Measurements from ENCODE around the gene MLLT3.

The MLLT3 gene

DNA sequence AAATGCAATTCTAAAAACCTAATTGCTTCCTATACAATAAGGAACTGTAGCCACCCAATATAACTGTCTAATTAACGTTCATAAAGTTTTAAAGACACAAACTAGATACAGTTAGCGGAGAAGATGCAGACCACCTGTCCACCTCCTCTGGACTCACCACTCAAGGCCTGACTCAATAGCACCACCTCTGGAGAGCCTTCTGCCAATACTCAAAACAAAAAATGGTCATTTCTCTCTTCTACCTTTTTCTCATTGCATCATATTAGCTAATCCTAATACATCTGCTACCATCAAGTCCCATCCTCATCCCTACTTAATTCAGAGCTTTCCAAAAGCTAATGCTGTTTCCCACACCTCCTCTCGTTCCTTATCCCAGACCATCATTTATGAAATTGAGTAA, 159.9 kb downstream of the MLLT3 start:
- no peaks in the 10 kb centered on the region for H3K9me3 ChIP-seq (ENCODE audit: severe bottlenecking)
- TF ChIP-seq, protein P1, sequence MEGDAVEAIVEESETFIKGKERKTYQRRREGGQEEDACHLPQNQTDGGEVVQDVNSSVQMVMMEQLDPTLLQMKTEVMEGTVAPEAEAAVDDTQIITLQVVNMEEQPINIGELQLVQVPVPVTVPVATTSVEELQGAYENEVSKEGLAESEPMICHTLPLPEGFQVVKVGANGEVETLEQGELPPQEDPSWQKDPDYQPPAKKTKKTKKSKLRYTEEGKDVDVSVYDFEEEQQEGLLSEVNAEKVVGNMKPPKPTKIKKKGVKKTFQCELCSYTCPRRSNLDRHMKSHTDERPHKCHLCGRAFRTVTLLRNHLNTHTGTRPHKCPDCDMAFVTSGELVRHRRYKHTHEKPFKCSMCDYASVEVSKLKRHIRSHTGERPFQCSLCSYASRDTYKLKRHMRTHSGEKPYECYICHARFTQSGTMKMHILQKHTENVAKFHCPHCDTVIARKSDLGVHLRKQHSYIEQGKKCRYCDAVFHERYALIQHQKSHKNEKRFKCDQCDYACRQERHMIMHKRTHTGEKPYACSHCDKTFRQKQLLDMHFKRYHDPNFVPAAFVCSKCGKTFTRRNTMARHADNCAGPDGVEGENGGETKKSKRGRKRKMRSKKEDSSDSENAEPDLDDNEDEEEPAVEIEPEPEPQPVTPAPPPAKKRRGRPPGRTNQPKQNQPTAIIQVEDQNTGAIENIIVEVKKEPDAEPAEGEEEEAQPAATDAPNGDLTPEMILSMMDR (IDR thresholded peaks at IDR 0.05; ENCODE audit: low read depth, low read length) = peak; percentile 66
- H3K4me3 ChIP-seq (ENCODE audit: low read depth, low read length) = no peak overlapping the region
- peak; percentile 8 for DNase-seq
- no peaks in the 10 kb centered on the region for H3K36me3 ChIP-seq
- H3K27me3 ChIP-seq (ENCODE audit: insufficient read depth, low read depth, severe bottlenecking) = no peaks in the 10 kb centered on the region
- no peak overlapping the region for H3K27ac ChIP-seq

DNA sequence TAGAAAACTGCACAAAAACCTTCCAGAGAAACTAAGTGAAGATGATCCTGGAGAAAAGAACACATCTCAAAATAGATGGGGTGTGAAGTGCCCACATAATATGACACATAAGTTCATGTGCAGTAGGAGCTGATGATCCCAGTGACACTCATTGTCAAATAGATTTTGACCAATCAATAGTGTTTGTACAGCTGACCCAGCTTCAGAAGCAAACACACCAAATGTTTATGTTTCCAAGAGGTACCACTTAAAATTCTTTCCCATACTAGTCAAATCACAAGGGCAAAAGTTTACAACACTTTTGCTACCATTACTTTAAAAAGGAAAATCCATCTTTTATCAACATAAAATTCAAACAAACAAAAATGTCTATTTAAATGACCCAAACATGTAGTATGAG, 175.0 kb downstream of the MLLT3 start:
- DNase-seq = no peak
- TF ChIP-seq, protein P1 (IDR thresholded peaks at IDR 0.05; ENCODE audit: low read depth, low read length) = no peak
- H3K9me3 ChIP-seq (ENCODE audit: severe bottlenecking) = no peaks in the 10 kb centered on the region
- no peak overlapping the region for H3K4me3 ChIP-seq (ENCODE audit: low read depth, low read length)
- no peak overlapping the region for H3K27ac ChIP-seq
- H3K27me3 ChIP-seq (ENCODE audit: insufficient read depth, low read depth, severe bottlenecking) = no peaks in the 10 kb centered on the region
- H3K36me3 ChIP-seq = no peaks in the 10 kb centered on the region

DNA sequence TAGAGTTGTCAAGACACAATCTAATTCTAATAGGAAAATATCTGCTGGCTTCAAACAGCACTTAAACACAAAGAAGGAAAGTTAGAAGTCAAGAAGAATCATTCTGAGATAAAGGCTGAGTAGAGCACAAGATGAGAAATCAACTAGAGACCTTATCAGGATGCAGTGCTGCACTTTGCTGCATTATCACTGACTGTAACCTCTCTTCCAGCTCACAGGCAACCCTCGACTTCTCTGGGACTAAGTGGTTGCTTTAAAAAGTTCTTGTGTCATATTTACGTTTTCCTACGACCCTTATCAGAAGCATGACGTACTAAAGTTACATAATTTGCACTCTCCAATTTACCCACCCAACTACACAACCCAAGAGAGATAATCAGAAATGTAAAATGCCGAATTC, 176.1 kb downstream of the MLLT3 start:
- H3K9me3 ChIP-seq (ENCODE audit: severe bottlenecking) = no peaks in the 10 kb centered on the region
- H3K4me3 ChIP-seq (ENCODE audit: low read depth, low read length) = no peak overlapping the region
- TF ChIP-seq, protein P1 (IDR thresholded peaks at IDR 0.05; ENCODE audit: low read depth, low read length) = no peak
- H3K36me3 ChIP-seq = no peaks in the 10 kb centered on the region
- DNase-seq = no peak
- H3K27ac ChIP-seq = no peak overlapping the region
- H3K27me3 ChIP-seq (ENCODE audit: insufficient read depth, low read depth, severe bottlenecking) = no peaks in the 10 kb centered on the region

DNA sequence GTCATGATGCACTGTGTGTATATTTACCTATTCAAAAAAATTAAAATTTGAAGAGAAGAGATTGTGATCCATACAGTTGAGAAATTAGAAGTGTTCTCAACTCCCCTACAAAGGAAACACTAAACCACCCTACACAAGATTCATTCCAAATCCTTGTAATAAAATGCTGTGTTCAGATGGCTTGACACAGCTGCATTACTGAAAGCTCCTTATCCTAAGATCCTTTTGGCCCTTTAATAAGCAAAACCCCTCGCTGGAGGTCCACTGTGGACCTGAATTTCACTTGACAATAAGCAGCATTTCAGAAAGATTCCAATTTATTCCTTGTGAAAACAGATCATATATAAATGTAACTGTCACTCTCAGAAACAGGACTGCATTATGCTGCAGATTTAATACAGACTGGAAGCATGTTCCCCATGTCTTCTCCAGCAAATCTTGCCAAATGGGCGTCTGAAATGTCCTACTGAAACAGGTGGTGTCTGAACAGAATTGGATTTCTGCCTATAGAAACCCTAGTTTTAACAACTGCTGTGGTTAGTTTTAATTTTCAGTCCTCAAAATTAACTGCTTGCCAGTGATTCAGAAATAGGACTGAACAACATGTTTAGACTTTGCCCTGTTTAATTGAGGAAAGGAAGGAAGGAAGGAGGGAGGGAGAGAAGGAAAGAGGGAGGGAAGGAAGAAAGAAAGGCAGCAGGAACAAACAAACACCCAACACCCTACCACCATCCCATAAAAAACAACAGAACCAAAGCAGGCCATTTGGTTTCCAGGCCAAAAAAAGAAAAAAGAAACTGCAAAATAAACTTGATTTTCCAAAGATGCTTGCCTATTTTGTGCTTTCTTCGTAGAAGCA, 179.6 kb downstream of the MLLT3 start:
- H3K36me3 ChIP-seq = no peaks in the 10 kb centered on the region
- no peak for DNase-seq
- TF ChIP-seq, protein P1 (IDR thresholded peaks at IDR 0.05; ENCODE audit: low read depth, low read length) = no peak
- H3K9me3 ChIP-seq (ENCODE audit: severe bottlenecking) = no peaks in the 10 kb centered on the region
- no peak overlapping the region for H3K4me3 ChIP-seq (ENCODE audit: low read depth, low read length)
- no peaks in the 10 kb centered on the region for H3K27me3 ChIP-seq (ENCODE audit: insufficient read depth, low read depth, severe bottlenecking)
- no peak overlapping the region for H3K27ac ChIP-seq

DNA sequence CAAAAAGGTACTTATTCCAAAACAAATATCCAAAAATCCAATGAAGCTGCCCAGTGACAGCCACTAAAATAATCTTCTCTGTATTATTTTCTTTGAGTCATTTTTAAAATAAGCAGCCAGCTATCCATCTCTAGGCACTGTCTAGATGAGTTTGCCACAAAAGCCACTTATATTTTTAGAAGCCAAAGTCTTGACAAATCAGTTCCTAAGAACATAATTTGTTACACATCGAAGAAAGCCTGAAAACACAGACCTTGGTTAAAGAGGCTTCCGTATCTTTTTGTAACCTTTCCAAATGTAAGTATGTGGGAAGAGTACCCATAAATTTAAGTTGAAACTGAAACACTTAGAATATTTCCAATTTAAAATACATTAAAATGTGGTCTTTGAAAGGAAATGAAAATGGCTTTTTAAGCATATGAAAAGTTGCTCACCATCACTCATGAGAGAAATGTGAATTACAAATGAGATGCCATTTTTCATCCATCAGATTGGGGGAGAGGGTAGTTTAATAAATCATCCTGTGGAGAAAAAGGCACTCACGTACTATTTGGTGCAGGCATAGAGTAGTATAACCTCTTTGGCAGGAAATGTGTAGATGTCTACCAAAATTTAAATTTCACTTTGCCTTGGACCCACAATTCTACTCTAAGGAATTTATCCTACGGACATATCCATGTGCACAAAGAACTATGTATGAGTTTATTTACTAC, 180.4 kb downstream of the MLLT3 start:
- no peak for DNase-seq
- no peak overlapping the region for H3K27ac ChIP-seq
- H3K27me3 ChIP-seq (ENCODE audit: insufficient read depth, low read depth, severe bottlenecking) = no peaks in the 10 kb centered on the region
- no peak overlapping the region for H3K4me3 ChIP-seq (ENCODE audit: low read depth, low read length)
- H3K36me3 ChIP-seq = no peaks in the 10 kb centered on the region
- no peaks in the 10 kb centered on the region for H3K9me3 ChIP-seq (ENCODE audit: severe bottlenecking)
- TF ChIP-seq, protein P1 (IDR thresholded peaks at IDR 0.05; ENCODE audit: low read depth, low read length) = no peak

All from WERI-Rb-1 (cell line).